Rectal smooth muscle tissue (tissue), 1 donor: ENCODE data around the gene PSTPIP1.

Experiments used
- H3K27ac ChIP-seq: one replicate; pipeline ENCODE4 v1.7.0; 2013; ENCODE audit warnings: low read depth, low read length, inconsistent platforms
- H3K27me3 ChIP-seq: one replicate; pipeline ENCODE4 v1.7.0; 2013; ENCODE audit warnings: low read length; ENCODE audit not compliant: control insufficient read depth, insufficient read depth
- H3K36me3 ChIP-seq: one replicate; pipeline ENCODE4 v1.7.0; 2013; ENCODE audit warnings: low read length; ENCODE audit not compliant: control insufficient read depth, insufficient read depth
- H3K4me1 ChIP-seq: one replicate; pipeline ENCODE4 v1.7.0; 2013; ENCODE audit warnings: low read length; ENCODE audit not compliant: control insufficient read depth, insufficient read depth
- H3K4me3 ChIP-seq: one replicate; pipeline ENCODE4 v1.7.0; 2013; ENCODE audit warnings: low read length
- H3K9ac ChIP-seq: one replicate; pipeline ENCODE4 v1.7.0; 2013; ENCODE audit warnings: low read length

PSTPIP1 gene

DNA sequence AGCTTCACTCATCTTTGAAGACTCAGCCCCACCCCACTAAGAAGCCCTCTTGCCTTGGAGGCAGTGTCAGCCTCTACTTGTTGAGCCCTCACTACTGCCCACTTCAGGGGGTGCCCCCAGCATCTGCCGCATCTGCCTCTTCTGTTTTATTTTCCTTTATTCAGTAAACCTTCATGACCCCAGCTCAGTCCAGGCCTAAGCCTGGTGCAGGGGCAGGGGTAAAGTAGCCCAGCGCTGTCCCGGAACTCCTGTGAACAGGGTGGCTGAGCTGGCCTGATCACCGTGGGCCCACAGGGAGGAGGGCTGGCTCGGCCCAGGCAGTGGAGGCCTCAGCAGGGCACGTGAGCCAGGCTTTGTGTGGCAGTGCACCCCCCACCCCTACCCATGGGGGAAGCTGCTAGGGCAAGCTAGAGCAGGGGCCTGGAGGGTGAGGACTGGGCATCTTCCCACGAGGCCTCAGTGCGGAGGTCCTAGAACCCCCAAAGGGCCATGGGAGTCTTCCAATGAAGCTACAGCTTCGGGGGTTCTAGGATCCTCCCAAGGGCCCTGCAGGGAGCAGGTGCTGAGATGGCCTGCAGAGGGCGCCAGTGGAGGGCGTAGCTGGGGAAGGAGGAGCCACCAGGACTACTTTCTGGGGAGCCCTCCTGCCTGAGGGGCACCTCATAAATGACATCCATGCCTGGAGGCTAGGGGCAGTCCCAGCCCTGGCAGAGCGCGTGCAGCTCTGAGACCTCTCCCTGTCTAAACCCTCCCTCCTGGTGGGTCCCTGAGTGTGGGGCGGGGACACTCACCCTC lies 40.0 kb downstream of the PSTPIP1 start:
- H3K9ac ChIP-seq = no peak overlapping the region
- H3K27me3 ChIP-seq = no peaks in the 10 kb centered on the region
- no peak overlapping the region for H3K27ac ChIP-seq
- H3K4me1 ChIP-seq = no peaks in the 10 kb centered on the region
- H3K36me3 ChIP-seq = peaks cover 3% of the 10 kb centered on the region
- no peak overlapping the region for H3K4me3 ChIP-seq

DNA sequence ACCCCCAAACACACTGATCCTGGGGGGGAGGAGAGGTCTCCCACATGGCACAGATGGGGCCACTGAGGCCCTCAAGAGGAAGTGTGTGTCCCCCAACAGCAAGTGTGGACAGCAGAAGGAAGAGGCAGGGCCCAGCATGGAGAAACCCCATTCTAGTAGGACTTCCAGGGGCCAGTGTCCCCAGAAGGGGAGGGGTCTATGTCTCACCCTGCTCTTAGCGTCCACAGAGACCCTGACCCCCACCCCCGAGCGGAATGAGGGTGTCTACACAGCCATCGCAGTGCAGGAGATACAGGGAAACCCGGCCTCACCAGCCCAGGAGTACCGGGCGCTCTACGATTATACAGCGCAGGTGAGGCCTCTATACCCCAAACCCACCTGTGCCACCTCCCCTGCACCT lies 40.7 kb downstream of the PSTPIP1 start:
- Histone ChIP-seq H3K9ac (no peak overlapping the region), H3K4me1 (no peaks in the 10 kb centered on the region), H3K4me3 (no peak overlapping the region), H3K27ac (no peak overlapping the region), H3K27me3 (no peaks in the 10 kb centered on the region), H3K36me3 (peaks cover 3% of the 10 kb centered on the region)

DNA sequence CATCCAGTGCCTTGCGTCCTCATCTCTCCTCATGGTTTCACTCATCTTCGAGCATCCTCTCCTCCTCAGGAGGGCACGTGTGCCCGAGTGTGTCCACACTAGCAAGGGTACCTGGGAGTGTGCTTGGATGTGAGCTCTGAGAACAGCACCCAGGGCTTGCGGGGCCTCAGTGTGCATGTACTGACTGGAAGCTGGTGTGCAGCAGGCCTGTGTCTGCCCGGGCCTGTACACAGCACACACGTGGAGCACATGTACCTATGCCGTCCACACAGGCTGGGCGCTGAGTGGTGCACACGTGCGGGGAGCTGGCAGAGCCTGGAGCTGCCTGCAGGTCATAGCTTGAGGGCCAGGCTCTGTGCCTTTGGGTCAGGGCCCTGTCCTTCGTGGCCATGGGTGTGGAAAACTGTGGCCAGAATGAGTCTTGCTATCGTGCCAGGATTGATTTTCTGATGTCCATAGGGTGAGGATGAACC lies 41.1 kb downstream of the PSTPIP1 start:
- Histone ChIP-seq H3K27me3 (no peaks in the 10 kb centered on the region), H3K4me3 (no peak overlapping the region), H3K4me1 (no peaks in the 10 kb centered on the region), H3K9ac (no peak overlapping the region), H3K36me3 (peaks cover 3% of the 10 kb centered on the region), H3K27ac (no peak overlapping the region)

- no peak overlapping the region for H3K4me3 ChIP-seq
- H3K4me1 ChIP-seq = no peaks in the 10 kb centered on the region
- H3K27ac ChIP-seq = no peak overlapping the region
- H3K9ac ChIP-seq = no peak overlapping the region
- peaks cover 3% of the 10 kb centered on the region for H3K36me3 ChIP-seq
- no peaks in the 10 kb centered on the region for H3K27me3 ChIP-seq
These were observed 41.8 kb downstream of the PSTPIP1 start for GRCh38 chr15:77036537-77037387.

- no peaks in the 10 kb centered on the region for H3K27me3 ChIP-seq
- H3K9ac ChIP-seq = no peak overlapping the region
- H3K27ac ChIP-seq = no peak overlapping the region
- H3K4me3 ChIP-seq = no peak overlapping the region
- H3K4me1 ChIP-seq = no peaks in the 10 kb centered on the region
- peaks cover 3% of the 10 kb centered on the region for H3K36me3 ChIP-seq
These were observed 42.7 kb downstream of the PSTPIP1 start for GRCh38 chr15:77037388-77038209.

DNA sequence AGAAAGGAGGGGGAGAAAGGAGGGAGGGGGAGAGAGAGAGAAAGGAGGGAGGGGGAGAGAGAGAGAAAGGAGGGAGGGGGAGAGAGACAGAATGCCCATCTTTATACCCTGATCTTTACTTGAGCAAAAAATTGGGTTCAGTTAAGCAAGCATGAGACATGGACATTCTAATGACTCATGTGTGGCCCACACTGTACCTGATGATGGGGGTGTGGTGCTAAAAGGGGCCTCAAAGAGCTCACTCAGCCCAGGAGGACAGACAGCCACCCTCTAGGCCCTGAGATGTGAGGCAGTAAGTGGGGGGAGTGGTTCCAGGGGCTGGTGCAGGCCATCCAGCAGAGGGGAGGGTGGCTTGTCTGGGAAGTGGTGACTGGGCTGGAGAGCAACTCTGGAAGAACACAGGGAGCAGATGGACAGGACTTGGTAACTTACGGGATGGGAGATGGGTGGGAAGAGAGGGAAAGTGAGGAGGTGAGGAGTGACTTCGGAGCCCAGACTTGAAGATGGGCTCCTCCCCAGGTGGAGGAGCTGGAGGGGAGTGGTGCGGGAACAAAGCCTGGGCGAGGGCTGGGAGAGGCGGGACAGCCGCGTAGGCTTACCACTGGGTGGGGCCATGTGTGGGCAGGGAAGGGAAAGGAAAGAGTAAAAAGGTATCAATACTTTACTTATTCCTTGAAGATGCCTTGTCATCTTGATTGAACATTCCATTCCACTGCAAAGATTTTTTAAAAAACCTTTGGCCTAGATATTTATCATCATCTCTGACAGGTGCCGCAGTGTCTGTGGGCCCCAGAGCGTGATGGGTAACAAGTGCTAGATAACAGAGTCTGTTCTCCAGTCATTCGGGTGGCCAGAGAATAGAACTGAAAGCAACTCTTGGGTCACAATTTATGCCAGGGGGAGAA lies 43.6 kb downstream of the PSTPIP1 start:
- no peak overlapping the region for H3K9ac ChIP-seq
- H3K36me3 ChIP-seq = peaks cover 3% of the 10 kb centered on the region
- no peak overlapping the region for H3K27ac ChIP-seq
- H3K4me1 ChIP-seq = no peaks in the 10 kb centered on the region
- no peak overlapping the region for H3K4me3 ChIP-seq
- H3K27me3 ChIP-seq = no peaks in the 10 kb centered on the region

DNA sequence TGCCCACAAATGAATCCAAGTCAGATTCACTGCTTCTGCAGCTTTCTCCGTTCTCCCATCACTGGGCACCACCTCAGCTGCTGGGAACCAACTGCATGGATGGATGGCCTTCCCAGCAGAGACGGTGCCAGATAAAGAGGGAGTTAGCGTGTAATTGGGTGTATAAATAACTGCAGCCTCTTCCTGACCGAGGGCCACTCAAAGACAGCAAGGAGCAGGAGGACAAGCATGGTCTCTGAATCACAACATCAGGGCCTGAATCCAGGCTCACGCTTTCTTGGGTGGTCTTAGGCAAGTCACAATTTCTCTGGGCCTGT lies 44.2 kb downstream of the PSTPIP1 start:
- peaks cover 3% of the 10 kb centered on the region for H3K36me3 ChIP-seq

DNA sequence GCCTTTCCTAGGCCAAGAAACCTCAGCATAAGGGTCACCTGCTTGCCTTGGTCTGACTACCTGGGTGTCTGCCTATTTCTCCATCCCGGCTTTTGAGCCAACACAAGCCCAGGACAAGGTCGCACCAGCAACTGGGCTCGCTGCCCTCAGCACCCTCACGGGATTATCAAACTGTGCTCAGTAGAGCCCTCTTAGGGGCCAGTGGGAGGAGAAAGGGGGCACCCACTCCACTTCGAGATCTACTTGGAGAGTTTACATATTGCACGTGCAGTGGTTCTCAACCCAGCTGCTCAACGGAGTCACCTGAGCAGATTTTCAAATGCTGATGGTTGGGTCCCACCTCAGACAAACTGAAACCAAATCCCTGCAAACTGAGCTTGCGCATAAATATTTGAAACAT lies 44.9 kb downstream of the PSTPIP1 start:
- Histone ChIP-seq H3K4me3 (no peak overlapping the region), H3K36me3 (peaks cover 6% of the 10 kb centered on the region), H3K27me3 (no peaks in the 10 kb centered on the region), H3K9ac (no peak overlapping the region), H3K27ac (no peak overlapping the region), H3K4me1 (no peaks in the 10 kb centered on the region)

More for the DNA sequence above, 44.2 kb downstream of the PSTPIP1 start:
- no peaks in the 10 kb centered on the region for H3K27me3 ChIP-seq
- no peak overlapping the region for H3K27ac ChIP-seq
- no peak overlapping the region for H3K9ac ChIP-seq
- no peaks in the 10 kb centered on the region for H3K4me1 ChIP-seq
- H3K4me3 ChIP-seq = no peak overlapping the region

DNA sequence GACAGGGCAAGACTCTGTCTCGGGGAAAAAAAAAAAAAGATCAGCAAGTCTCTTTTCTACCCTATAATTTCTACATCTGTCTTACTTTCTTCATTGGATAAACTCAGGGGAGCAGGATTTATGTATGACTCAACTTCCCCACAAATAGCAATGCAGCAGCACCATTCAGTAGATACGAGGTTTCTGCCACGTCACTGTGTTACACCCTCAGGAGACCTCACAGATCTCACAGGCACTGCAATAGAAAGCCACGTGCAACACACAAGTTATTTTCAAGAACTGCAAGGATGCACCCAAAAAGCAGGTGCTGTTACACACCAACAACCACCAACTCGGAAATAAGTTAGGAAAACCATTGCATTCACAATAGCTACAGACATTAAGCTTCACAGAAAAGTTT lies 45.7 kb downstream of the PSTPIP1 start:
- H3K4me1 ChIP-seq = no peaks in the 10 kb centered on the region
- no peaks in the 10 kb centered on the region for H3K27me3 ChIP-seq
- H3K27ac ChIP-seq = no peak overlapping the region
- no peak overlapping the region for H3K9ac ChIP-seq
- H3K36me3 ChIP-seq = peaks cover 12% of the 10 kb centered on the region
- H3K4me3 ChIP-seq = no peak overlapping the region

- Histone ChIP-seq H3K4me3 (no peak overlapping the region), H3K27me3 (no peaks in the 10 kb centered on the region), H3K4me1 (no peaks in the 10 kb centered on the region), H3K9ac (no peak overlapping the region), H3K27ac (no peak overlapping the region), H3K36me3 (peaks cover 17% of the 10 kb centered on the region)
These were observed 47.5 kb downstream of the PSTPIP1 start for GRCh38 chr15:77042245-77042919.
